HEK293 (cell line): ENCODE measurements around the gene COQ8B.

Experiments used
- HOXA7 ChIP-seq: sonication (generic); formaldehyde crosslinking; IDR thresholded peaks from 2 replicates; pipeline ENCODE4 v1.8.1; 2022; ENCODE audit warnings: missing genetic modification reagents, borderline replicate concordance
- SETDB1 ChIP-seq: IDR thresholded peaks from one replicate; pipeline ENCODE4 v1.6.1; 2017; ENCODE audit warnings: mild to moderate bottlenecking, low read length, moderate library complexity, mixed read lengths; ENCODE audit not compliant: insufficient read length
- YY1 ChIP-seq: fragments of 450-650 bp; formaldehyde crosslinking; IDR thresholded peaks from 2 replicates; pipeline ENCODE4 v1.5.1; 2018; ENCODE audit warnings: missing biosample characterization, missing genetic modification characterization
- ZBTB7A ChIP-seq: fragments of 450-650 bp; formaldehyde crosslinking; IDR thresholded peaks from 2 replicates; pipeline ENCODE4 v1.5.1; 2016; ENCODE audit warnings: low read depth, missing biosample characterization, missing genetic modification characterization
- ZBTB8A ChIP-seq: fragments of 450-650 bp; formaldehyde crosslinking; IDR thresholded peaks from 2 replicates; pipeline ENCODE4 v1.5.1; 2016; ENCODE audit warnings: missing biosample characterization, missing genetic modification characterization
- ZFP41 ChIP-seq: fragments of 450-650 bp; formaldehyde crosslinking; IDR thresholded peaks from 2 replicates; pipeline ENCODE4 v1.5.1; 2016; ENCODE audit warnings: missing biosample characterization, missing genetic modification characterization, borderline replicate concordance
- ZNF266 ChIP-seq: fragments of 450-650 bp; formaldehyde crosslinking; IDR thresholded peaks from 2 replicates; pipeline ENCODE4 v1.5.1; 2016; ENCODE audit warnings: missing biosample characterization, missing genetic modification characterization, low read depth
- ZNF423 ChIP-seq: fragments of 450-650 bp; formaldehyde crosslinking; IDR thresholded peaks from 2 replicates; pipeline ENCODE4 v1.5.1; 2016; ENCODE audit warnings: missing biosample characterization, missing genetic modification characterization
- ZNF830 ChIP-seq: fragments of 450-650 bp; IDR thresholded peaks from 2 replicates; pipeline ENCODE4 v1.5.0; 2018; ENCODE audit warnings: missing biosample characterization, missing genetic modification characterization, low read depth, mild to moderate bottlenecking, moderate library complexity
- TF ChIP-seq, protein P1 (sequence below): fragments of 450-650 bp; formaldehyde crosslinking; IDR thresholded peaks from 2 replicates; pipeline ENCODE4 v1.5.1; 2016; ENCODE audit warnings: missing biosample characterization, missing genetic modification characterization
- TF ChIP-seq, protein P2 (sequence below): fragments of 450-650 bp; formaldehyde crosslinking; IDR thresholded peaks from 2 replicates; pipeline ENCODE4 v1.5.1; 2016; ENCODE audit warnings: missing biosample characterization, missing genetic modification characterization
- TF ChIP-seq, protein P3 (sequence below): fragments of 450-650 bp; formaldehyde crosslinking; IDR thresholded peaks from 2 replicates; pipeline ENCODE4 v1.5.1; 2016; ENCODE audit warnings: missing biosample characterization, missing genetic modification characterization

DNA sequence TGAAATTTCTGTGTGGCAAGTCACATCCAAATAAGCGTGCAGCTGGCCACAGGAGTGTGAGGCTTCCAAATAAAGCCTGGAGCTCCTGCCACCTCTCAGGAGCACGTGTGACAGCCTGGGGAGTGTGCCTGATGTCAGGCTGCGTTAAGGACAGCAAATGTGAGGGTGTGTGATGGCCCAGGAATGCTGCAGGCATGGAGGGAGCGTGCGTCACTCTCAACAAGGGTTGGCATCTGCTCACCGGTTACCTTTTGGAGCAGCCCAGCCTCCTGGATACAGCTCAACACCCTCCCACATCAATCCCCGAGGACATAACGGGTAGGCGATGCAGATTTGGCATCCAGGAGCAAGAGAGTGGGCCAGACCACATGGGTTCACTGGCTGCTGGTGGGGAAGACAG lies 45.3 kb downstream of the COQ8B start:
- TF ChIP-seq, protein P1, sequence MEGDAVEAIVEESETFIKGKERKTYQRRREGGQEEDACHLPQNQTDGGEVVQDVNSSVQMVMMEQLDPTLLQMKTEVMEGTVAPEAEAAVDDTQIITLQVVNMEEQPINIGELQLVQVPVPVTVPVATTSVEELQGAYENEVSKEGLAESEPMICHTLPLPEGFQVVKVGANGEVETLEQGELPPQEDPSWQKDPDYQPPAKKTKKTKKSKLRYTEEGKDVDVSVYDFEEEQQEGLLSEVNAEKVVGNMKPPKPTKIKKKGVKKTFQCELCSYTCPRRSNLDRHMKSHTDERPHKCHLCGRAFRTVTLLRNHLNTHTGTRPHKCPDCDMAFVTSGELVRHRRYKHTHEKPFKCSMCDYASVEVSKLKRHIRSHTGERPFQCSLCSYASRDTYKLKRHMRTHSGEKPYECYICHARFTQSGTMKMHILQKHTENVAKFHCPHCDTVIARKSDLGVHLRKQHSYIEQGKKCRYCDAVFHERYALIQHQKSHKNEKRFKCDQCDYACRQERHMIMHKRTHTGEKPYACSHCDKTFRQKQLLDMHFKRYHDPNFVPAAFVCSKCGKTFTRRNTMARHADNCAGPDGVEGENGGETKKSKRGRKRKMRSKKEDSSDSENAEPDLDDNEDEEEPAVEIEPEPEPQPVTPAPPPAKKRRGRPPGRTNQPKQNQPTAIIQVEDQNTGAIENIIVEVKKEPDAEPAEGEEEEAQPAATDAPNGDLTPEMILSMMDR (tag by site-specific recombination) = no peak
- TF ChIP-seq ZNF266 (tag by site-specific recombination) (no peak), ZBTB7A (tag by site-specific recombination) (no peak), ZFP41 (tag by site-specific recombination) (no peak), YY1 (no peak), ZBTB8A (tag by site-specific recombination) (no peak), HOXA7 (CRISPR knock-in tag) (no peak), ZNF830 (tag by site-specific recombination) (no peak), ZNF423 (tag by site-specific recombination) (no peak), SETDB1 (no peak)
- TF ChIP-seq, protein P2, sequence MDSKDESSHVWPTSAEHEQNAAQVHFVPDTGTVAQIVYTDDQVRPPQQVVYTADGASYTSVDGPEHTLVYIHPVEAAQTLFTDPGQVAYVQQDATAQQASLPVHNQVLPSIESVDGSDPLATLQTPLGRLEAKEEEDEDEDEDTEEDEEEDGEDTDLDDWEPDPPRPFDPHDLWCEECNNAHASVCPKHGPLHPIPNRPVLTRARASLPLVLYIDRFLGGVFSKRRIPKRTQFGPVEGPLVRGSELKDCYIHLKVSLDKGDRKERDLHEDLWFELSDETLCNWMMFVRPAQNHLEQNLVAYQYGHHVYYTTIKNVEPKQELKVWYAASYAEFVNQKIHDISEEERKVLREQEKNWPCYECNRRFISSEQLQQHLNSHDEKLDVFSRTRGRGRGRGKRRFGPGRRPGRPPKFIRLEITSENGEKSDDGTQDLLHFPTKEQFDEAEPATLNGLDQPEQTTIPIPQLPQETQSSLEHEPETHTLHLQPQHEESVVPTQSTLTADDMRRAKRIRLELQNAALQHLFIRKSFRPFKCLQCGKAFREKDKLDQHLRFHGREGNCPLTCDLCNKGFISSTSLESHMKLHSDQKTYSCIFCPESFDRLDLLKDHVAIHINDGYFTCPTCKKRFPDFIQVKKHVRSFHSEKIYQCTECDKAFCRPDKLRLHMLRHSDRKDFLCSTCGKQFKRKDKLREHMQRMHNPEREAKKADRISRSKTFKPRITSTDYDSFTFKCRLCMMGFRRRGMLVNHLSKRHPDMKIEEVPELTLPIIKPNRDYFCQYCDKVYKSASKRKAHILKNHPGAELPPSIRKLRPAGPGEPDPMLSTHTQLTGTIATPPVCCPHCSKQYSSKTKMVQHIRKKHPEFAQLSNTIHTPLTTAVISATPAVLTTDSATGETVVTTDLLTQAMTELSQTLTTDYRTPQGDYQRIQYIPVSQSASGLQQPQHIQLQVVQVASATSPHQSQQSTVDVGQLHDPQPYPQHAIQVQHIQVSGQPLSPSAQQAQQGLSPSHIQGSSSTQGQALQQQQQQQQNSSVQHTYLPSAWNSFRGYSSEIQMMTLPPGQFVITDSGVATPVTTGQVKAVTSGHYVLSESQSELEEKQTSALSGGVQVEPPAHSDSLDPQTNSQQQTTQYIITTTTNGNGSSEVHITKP (tag by site-specific recombination) = no peak
- TF ChIP-seq, protein P3, sequence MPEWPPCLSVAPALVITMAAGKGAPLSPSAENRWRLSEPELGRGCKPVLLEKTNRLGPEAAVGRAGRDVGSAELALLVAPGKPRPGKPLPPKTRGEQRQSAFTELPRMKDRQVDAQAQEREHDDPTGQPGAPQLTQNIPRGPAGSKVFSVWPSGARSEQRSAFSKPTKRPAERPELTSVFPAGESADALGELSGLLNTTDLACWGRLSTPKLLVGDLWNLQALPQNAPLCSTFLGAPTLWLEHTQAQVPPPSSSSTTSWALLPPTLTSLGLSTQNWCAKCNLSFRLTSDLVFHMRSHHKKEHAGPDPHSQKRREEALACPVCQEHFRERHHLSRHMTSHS (tag by site-specific recombination) = no peak
